PC-3 (cell line): ENCODE data around the gene CASP10.

Source experiments
- CTCF ChIP-seq: fragments of 300-600 bp; sonication (generic); conservative IDR thresholded peaks from 2 replicates; pipeline ENCODE4 v1.5.1; 2017; ENCODE audit warnings: antibody characterized with exemption, low read depth, mild to moderate bottlenecking, low read length
- EZH2 ChIP-seq: fragments of 300-600 bp; sonication (generic); IDR thresholded peaks from one replicate; pipeline ENCODE4 v1.6.1; 2017; ENCODE audit warnings: antibody characterized with exemption, mild to moderate bottlenecking, low read length; ENCODE audit not compliant: unreplicated experiment
- EZH2phosphoT487 ChIP-seq: fragments of 300-600 bp; sonication (generic); IDR thresholded peaks from 2 replicates; pipeline ENCODE4 v1.6.1; 2018; ENCODE audit warnings: mild to moderate bottlenecking, antibody characterized with exemption, low read length, borderline replicate concordance

GRCh38 chr2:201260302-201260800 lies 77.4 kb downstream of the CASP10 start, which contains the start of gene CASP8:
- no peak for TF ChIP-seq CTCF
- TF ChIP-seq EZH2, result no peak
- no peak for TF ChIP-seq EZH2phosphoT487
